Sigmoid colon (tissue), 7 donors: ENCODE data around the gene DENND5B. TPM values are rescaled to one million over a fixed set of nuclear protein-coding genes. Genes with fewer than 3 reads are reported as not detected.

Source experiments
- DNase-seq: peaks from one replicate; pipeline ENCODE4 v3.0.0-alpha.2; 2019
- H3K27ac ChIP-seq, 4 donors: fragments of 200-600 bp; sonication (generic); one replicate each; pipeline ENCODE4 v1.5.1; 2016 to 2019; ENCODE audit warnings: mild to moderate bottlenecking in 1 of 4
- H3K27me3 ChIP-seq, 3 donors: fragments of 200-600 bp; sonication (generic); one replicate each; pipeline ENCODE4 v1.5.1; 2019; ENCODE audit warnings: mild to moderate bottlenecking in 1 of 3
- H3K36me3 ChIP-seq, 4 donors: fragments of 200-600 bp; sonication (generic); one replicate each; pipeline ENCODE4 v1.5.1; 2016 to 2019
- H3K4me1 ChIP-seq, 4 donors: fragments of 200-600 bp; sonication (generic); one replicate each; pipeline ENCODE4 v1.5.1; 2017 to 2019
- H3K4me3 ChIP-seq, 4 donors: fragments of 200-600 bp; sonication (generic); one replicate each; pipeline ENCODE4 v1.5.1; 2017 to 2019; ENCODE audit warnings: mild to moderate bottlenecking in 2 of 4, moderate library complexity in 1 of 4
- H3K9me3 ChIP-seq, 4 donors: fragments of 200-600 bp in 3 of 4; sonication (generic) in 3 of 4; one replicate each; pipeline versions ENCODE4 v1.5.1 to v1.6.1; 2013 to 2019
- CTCF ChIP-seq, 4 experiments: fragments of 450-650 bp in 3 of 4; fragments of 200-600 bp in 1 of 4; IDR thresholded peaks; one replicate each; pipeline ENCODE4 v1.5.1; 2016 to 2019; ENCODE audit warnings: antibody characterized with exemption in 4 of 4, mild to moderate bottlenecking in 3 of 4, moderate library complexity in 2 of 4
- EP300 ChIP-seq, 4 donors: sonication (generic); formaldehyde crosslinking; IDR thresholded peaks; one replicate each; pipeline ENCODE4 v1.6.1; 2017; ENCODE audit warnings: antibody characterized with exemption in 4 of 4
- POLR2A ChIP-seq, 2 donors: fragments of 450-650 bp; IDR thresholded peaks; one replicate each; pipeline ENCODE4 v1.6.1; 2016; ENCODE audit warnings: antibody characterized with exemption in 2 of 2, mild to moderate bottlenecking in 2 of 2, moderate library complexity in 2 of 2
- POLR2AphosphoS5 ChIP-seq, 4 donors: sonication (generic); formaldehyde crosslinking; IDR thresholded peaks; one replicate each; pipeline ENCODE4 v1.6.1; 2017; ENCODE audit warnings: antibody characterized with exemption in 4 of 4
- WGBS, 2 donors: extraction: QIAGEN DNeasy Blood & Tissue Kit; methylation state at CpG; one replicate each; pipeline ENCODE4 v1.1.7; 2013; 5-methylcytosine and 5-hydroxymethylcytosine counted together
- intact Hi-C: fragments of 100-400 bp; cut with DNase I; formaldehyde crosslinking; loops from one replicate; pipeline ENCODE4 v1.15.1; 2023
- polyA plus RNA-seq, 3 donors: library from polyadenylated mRNA; stranded (reverse); fragments of 200-250 nt; gene quantifications; one replicate each; pipeline ENCODE4 v1.2.3, GENCODE V29; 2013
- total RNA-seq, 4 donors: library from RNA; depleted of rRNA; stranded (reverse); fragments of >200 nt; gene quantifications; one replicate each; pipeline ENCODE4 v1.1.0, GENCODE V29; 2016
- donor health status: healthy with polysubstance abuse.
- donor health status: Bipolar disorder and iron deficiency.
- donor health status: healthy.

Gene DENND5B
- total and polyA plus RNA-seq, 7 donors = 2.4 to 34.3 (median 19.5) TPM

GRCh38 chr12:31629756-31630732 lies 39.1 kb upstream of the DENND5B start:
- TF ChIP-seq POLR2A (IDR thresholded peaks at IDR 0.05) (no peak), EP300 (IDR thresholded peaks at IDR 0.05) (peak in 1 of 4 donors; percentile 21), POLR2AphosphoS5 (IDR thresholded peaks at IDR 0.05) (peak in 3 of 4 donors; percentile 8 to 60 (median 24))
- peak overlapping the region in 2 of 4 donors; percentile 20 to 25 for H3K4me3 ChIP-seq
- WGBS, 2 donors = 78% methylated on average over 16 of the region's 16 CpGs
- no peak for DNase-seq
- H3K27me3 ChIP-seq = no peaks in the 10 kb centered on the region
- H3K27ac ChIP-seq = peak overlapping the region in 3 of 4 donors; percentile 9 to 50 (median 22)
- peaks cover 0 to 18% (median 14%) of the 10 kb centered on the region in 4 donors for H3K4me1 ChIP-seq
- H3K36me3 ChIP-seq = no peaks in the 10 kb centered on the region
- intact Hi-C loops = loop anchor here (10.0 kb wide), 1 partner anchor 355 kb away; no protein-coding TSS in a partner anchor
- H3K9me3 ChIP-seq = no peaks in the 10 kb centered on the region

GRCh38 chr12:31627456-31628054 lies 36.6 kb upstream of the DENND5B start:
- Histone ChIP-seq H3K4me3 (no peak overlapping the region), H3K36me3 (no peaks in the 10 kb centered on the region), H3K4me1 (peaks cover 0 to 18% (median 14%) of the 10 kb centered on the region in 4 donors), H3K27ac (no peak overlapping the region), H3K9me3 (no peaks in the 10 kb centered on the region), H3K27me3 (no peaks in the 10 kb centered on the region)
- no peak for TF ChIP-seq CTCF (IDR thresholded peaks at IDR 0.05)
- no peak for TF ChIP-seq POLR2A (IDR thresholded peaks at IDR 0.05)
- intact Hi-C loops = no loop called here
- DNase-seq = no peak
- WGBS, 2 donors = 89 to 90% methylated on average over 5 of the region's 5 CpGs

GRCh38 chr12:31626270-31626995 lies 35.5 kb upstream of the DENND5B start:
- Histone ChIP-seq H3K36me3 (no peaks in the 10 kb centered on the region), H3K4me1 (peaks cover 0 to 18% (median 14%) of the 10 kb centered on the region in 4 donors), H3K27ac (no peak overlapping the region), H3K27me3 (no peaks in the 10 kb centered on the region), H3K4me3 (no peak overlapping the region), H3K9me3 (no peaks in the 10 kb centered on the region)
- no peak for DNase-seq
- WGBS, 2 donors = 64 to 84% methylated on average over 7 of the region's 7 CpGs
- intact Hi-C loops = no loop called here
- TF ChIP-seq POLR2A (IDR thresholded peaks at IDR 0.05) (no peak), POLR2AphosphoS5 (IDR thresholded peaks at IDR 0.05) (no peak), CTCF (IDR thresholded peaks at IDR 0.05) (no peak), EP300 (IDR thresholded peaks at IDR 0.05) (no peak)

- intact Hi-C loops = no loop called here
- DNase-seq = no peak
- Histone ChIP-seq H3K9me3 (no peaks in the 10 kb centered on the region), H3K36me3 (no peaks in the 10 kb centered on the region), H3K4me3 (no peak overlapping the region), H3K4me1 (no peaks in the 10 kb centered on the region), H3K27me3 (no peaks in the 10 kb centered on the region), H3K27ac (no peak overlapping the region)
- no peak for TF ChIP-seq POLR2AphosphoS5 (IDR thresholded peaks at IDR 0.05)
- no peak for TF ChIP-seq CTCF (IDR thresholded peaks at IDR 0.05)
- TF ChIP-seq POLR2A (IDR thresholded peaks at IDR 0.05) = no peak
- TF ChIP-seq EP300 (IDR thresholded peaks at IDR 0.05) = no peak
- WGBS, 2 donors = 91 to 95% methylated on average over 4 of the region's 4 CpGs
Observed at GRCh38 chr12:31622038-31622437, 31.1 kb upstream of the DENND5B start.
